Endothelial cell of umbilical vein (primary cell): ENCODE measurements around the gene OPCML. TPM values are rescaled to one million over a fixed set of nuclear protein-coding genes. Genes with fewer than 3 reads are reported as not detected.

Experiments
- BruUV-seq: library from RNA; stranded (reverse); fragments of 400-500 nt; replicated peaks from 2 replicates; lab custom pipeline; 2021; lab: Mats Ljungman, UMichigan
- CTCF ChIA-PET: fragments of 300-600, 350-600 bp; sonication (Branson Sonifier 250); formaldehyde crosslinking; loops from one replicate; lab custom pipeline; 2021; ENCODE audit warnings: antibody characterized with exemption, inconsistent platforms; lab: Charles Lee
- POLR2A ChIA-PET: fragments of 300-600, 350-600 bp; sonication (Branson Sonifier 250); formaldehyde crosslinking; loops from one replicate; lab custom pipeline; 2021; ENCODE audit warnings: antibody characterized with exemption, inconsistent platforms; lab: Charles Lee
- DNase-seq: peaks from one replicate; pipeline ENCODE4 v3.0.0-alpha.2; 2011; ENCODE audit warnings: low read depth, low spot score
- FAIRE-seq: peaks from 2 replicates; lab custom pipeline; 2011; peaks lifted over from hg19 to GRCh38; lab: Jason Lieb, UNC
- H2AFZ ChIP-seq: 2 replicates; pipeline ENCODE4 v1.6.0; 2012; ENCODE audit warnings: low read depth, low read length, control low read depth, inconsistent platforms
- H3K27ac ChIP-seq: 2 replicates; pipeline ENCODE4 v1.5.1; 2011; ENCODE audit warnings: low read depth, mild to moderate bottlenecking, control low read depth, low read length, moderate library complexity; ENCODE audit not compliant: insufficient read depth
- H3K27me3 ChIP-seq, 2 experiments: 2 replicates each; pipeline versions ENCODE4 v1.6.0 to v1.6.1; 2011; ENCODE audit warnings: low read length in 2 of 2, mixed read lengths in 1 of 2; ENCODE audit not compliant: control insufficient read depth in 2 of 2, insufficient read depth in 2 of 2
- H3K36me3 ChIP-seq, 2 experiments: 2 replicates in 1 of 2; 3 replicates in 1 of 2; pipeline ENCODE4 v1.5.1; 2011; ENCODE audit warnings: low read length in 2 of 2, mild to moderate bottlenecking in 1 of 2, moderate library complexity in 1 of 2; ENCODE audit not compliant: control insufficient read depth in 2 of 2, insufficient read depth in 2 of 2; ENCODE audit errors: extremely low read depth in 1 of 2
- H3K4me1 ChIP-seq: 3 replicates; pipeline ENCODE4 v1.5.1; 2011; ENCODE audit warnings: mild to moderate bottlenecking, low read length; ENCODE audit not compliant: control insufficient read depth, insufficient read depth; ENCODE audit errors: extremely low read depth
- H3K4me2 ChIP-seq: 2 replicates; pipeline ENCODE4 v1.6.1; 2011; ENCODE audit warnings: low read length, control low read depth, mixed read lengths; ENCODE audit not compliant: insufficient read depth
- H3K4me3 ChIP-seq, 3 experiments: fragments of 200-600 bp in 1 of 3; sonication (generic), shearing (Covaris generic) in 1 of 3; replicated peaks in 1 of 3; 2 replicates each; pipeline ENCODE4 v1.5.1; 2011 to 2016; ENCODE audit warnings: control low read depth in 3 of 3, low read length in 3 of 3, mild to moderate bottlenecking in 2 of 3, inconsistent platforms in 1 of 3, low read depth in 1 of 3, moderate library complexity in 1 of 3; ENCODE audit not compliant: insufficient read depth in 1 of 3
- H3K79me2 ChIP-seq: 2 replicates; pipeline ENCODE4 v1.6.0; 2012; ENCODE audit warnings: low read length, inconsistent platforms; ENCODE audit not compliant: control insufficient read depth, insufficient read depth
- H3K9ac ChIP-seq: replicated peaks from 2 replicates; pipeline ENCODE3; 2011; ENCODE audit warnings: low read length, control low read depth; ENCODE audit not compliant: insufficient read depth; ENCODE audit errors: extremely low read depth
- H3K9me1 ChIP-seq: replicated peaks from 3 replicates; pipeline ENCODE4 v1.6.0; 2011; ENCODE audit warnings: mild to moderate bottlenecking, low read length; ENCODE audit not compliant: control insufficient read depth, insufficient read depth; ENCODE audit errors: extremely low read depth
- H3K9me3 ChIP-seq: replicated peaks from 2 replicates; pipeline ENCODE4 v1.5.1; 2012; ENCODE audit warnings: low read length, inconsistent platforms; ENCODE audit not compliant: control insufficient read depth, insufficient read depth
- H4K20me1 ChIP-seq: replicated peaks from 2 replicates; pipeline ENCODE3; 2011; ENCODE audit warnings: mild to moderate bottlenecking, low read length; ENCODE audit not compliant: control insufficient read depth, insufficient read depth; ENCODE audit errors: extremely low read depth
- CTCF ChIP-seq, 2 donors: IDR thresholded peaks; 1 replicate in 1 of 2; 2 replicates in 1 of 2; pipeline ENCODE4 v1.5.1; 2011; ENCODE audit warnings: low read length in 2 of 2, mild to moderate bottlenecking in 2 of 2, moderate library complexity in 2 of 2, control low read depth in 1 of 2, inconsistent platforms in 1 of 2, low read depth in 1 of 2; ENCODE audit not compliant: insufficient read depth in 1 of 2; ENCODE audit errors: extremely low read depth in 1 of 2
- EZH2 ChIP-seq: IDR thresholded peaks from 2 replicates; pipeline ENCODE4 v1.6.1; 2012; ENCODE audit warnings: borderline replicate concordance, low read depth, mild to moderate bottlenecking, moderate library complexity, low read length, inconsistent platforms; ENCODE audit not compliant: severe bottlenecking
- FOS ChIP-seq: IDR thresholded peaks from 2 replicates; pipeline ENCODE4 v1.6.1; 2011; ENCODE audit warnings: mild to moderate bottlenecking, low read length, moderate library complexity, borderline replicate concordance; ENCODE audit not compliant: insufficient read depth
- GATA2 ChIP-seq: IDR thresholded peaks from 2 replicates; pipeline ENCODE4 v1.7.0; 2011; ENCODE audit warnings: low read depth, mild to moderate bottlenecking, moderate library complexity, mixed read lengths, low read length; ENCODE audit not compliant: insufficient read length, insufficient read depth
- JUN ChIP-seq: IDR thresholded peaks from 2 replicates; pipeline ENCODE4 v1.6.1; 2011; ENCODE audit warnings: borderline replicate concordance, low read depth; ENCODE audit not compliant: insufficient read length, insufficient read depth
- MYC ChIP-seq: IDR thresholded peaks from one replicate; pipeline ENCODE4 v1.6.1; 2011; ENCODE audit warnings: mild to moderate bottlenecking, low read depth, low read length
- POLR2A ChIP-seq: IDR thresholded peaks from 2 replicates; pipeline ENCODE4 v1.6.1; 2012; ENCODE audit warnings: low read depth, mild to moderate bottlenecking, control low read depth, low read length
- POLR2AphosphoS5 ChIP-seq: IDR thresholded peaks from 2 replicates; pipeline ENCODE4 v1.6.1; 2012; ENCODE audit warnings: low read depth, mild to moderate bottlenecking, control low read depth, low read length, moderate library complexity; ENCODE audit not compliant: insufficient read depth
- dilution Hi-C: fragments of 300-500 bp; cut with MboI; formaldehyde crosslinking; loops from one replicate; pipeline ENCODE4 v1.15.0; 2019; ENCODE audit warnings: low sequenced_read_pairs; ENCODE audit not compliant: extremely low pct_ligation_motif_present
- intact Hi-C: fragments of 100-400 bp; cut with micrococcal nuclease; formaldehyde crosslinking; loops from one replicate; pipeline ENCODE4 v1.10.0; 2022
- polyA plus RNA-seq, 4 experiments: library from polyadenylated mRNA; depleted of rRNA in 3 of 4; stranded (reverse) in 3 of 4; unstranded in 1 of 4; fragments of >200 nt; gene quantifications; 2 replicates each; pipeline versions ENCODE4 v1.2.1 to v1.2.3, GENCODE V29; 2011 to 2012; ENCODE audit warnings: missing spikeins in 1 of 4
- total RNA-seq: library from RNA; stranded (reverse); gene quantifications from 2 replicates; pipeline ENCODE4 v1.2.3, GENCODE V29; 2021
- TF ChIP-seq, protein P1 (sequence below): IDR thresholded peaks from 2 replicates; pipeline ENCODE4 v1.6.1; 2011; ENCODE audit not compliant: insufficient read depth, insufficient read length

OPCML gene
- total and polyA plus RNA-seq, 2 donors (not counting 3 experiments of a cell fraction or from before 2014, with no cell fraction given), result not detected

- POLR2A ChIA-PET, result no interaction called here
- no peak for DNase-seq
- Histone ChIP-seq H3K4me1 (no peaks in the 10 kb centered on the region), H3K9me3 (no peaks in the 10 kb centered on the region), H3K27ac (no peak overlapping the region), H3K36me3 (no peaks in the 10 kb centered on the region), H3K9ac (no peak overlapping the region), H2AFZ (no peak overlapping the region), H3K9me1 (no peaks in the 10 kb centered on the region), H3K27me3 (no peaks in the 10 kb centered on the region), H3K4me2 (no peak overlapping the region), H3K4me3 (no peak overlapping the region), H4K20me1 (no peaks in the 10 kb centered on the region), H3K79me2 (no peaks in the 10 kb centered on the region)
- FAIRE-seq, result no peak
- CTCF ChIA-PET, result no interaction called here
- TF ChIP-seq, protein P1, sequence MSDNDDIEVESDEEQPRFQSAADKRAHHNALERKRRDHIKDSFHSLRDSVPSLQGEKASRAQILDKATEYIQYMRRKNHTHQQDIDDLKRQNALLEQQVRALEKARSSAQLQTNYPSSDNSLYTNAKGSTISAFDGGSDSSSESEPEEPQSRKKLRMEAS, result no peak
- TF ChIP-seq JUN (no peak), POLR2A (no peak), EZH2 (no peak), FOS (no peak), CTCF (IDR thresholded peaks at IDR 0.05; ENCODE audit: extremely low read depth in 1 of 2, insufficient read depth in 1 of 2, low read depth in 1 of 2, low read length in 2 of 2) (no peak), MYC (no peak), GATA2 (no peak), POLR2AphosphoS5 (no peak)
- dilution Hi-C loops, result no loop called here
- no TSS peak for BruUV-seq
- intact Hi-C loops, result no loop called here
Measured at GRCh38 chr11:132784441-132784840, 747.9 kb downstream of the OPCML start.
